ENCODE data around the gene FGF1. TPM values are rescaled to one million over a fixed set of nuclear protein-coding genes. Genes with fewer than 3 reads are reported as not detected.

The FGF1 gene
- total and polyA plus RNA-seq, 2 of the 4 experiments (the other 2 are of a cell fraction): 7.6 to 7.7 TPM

DNA sequence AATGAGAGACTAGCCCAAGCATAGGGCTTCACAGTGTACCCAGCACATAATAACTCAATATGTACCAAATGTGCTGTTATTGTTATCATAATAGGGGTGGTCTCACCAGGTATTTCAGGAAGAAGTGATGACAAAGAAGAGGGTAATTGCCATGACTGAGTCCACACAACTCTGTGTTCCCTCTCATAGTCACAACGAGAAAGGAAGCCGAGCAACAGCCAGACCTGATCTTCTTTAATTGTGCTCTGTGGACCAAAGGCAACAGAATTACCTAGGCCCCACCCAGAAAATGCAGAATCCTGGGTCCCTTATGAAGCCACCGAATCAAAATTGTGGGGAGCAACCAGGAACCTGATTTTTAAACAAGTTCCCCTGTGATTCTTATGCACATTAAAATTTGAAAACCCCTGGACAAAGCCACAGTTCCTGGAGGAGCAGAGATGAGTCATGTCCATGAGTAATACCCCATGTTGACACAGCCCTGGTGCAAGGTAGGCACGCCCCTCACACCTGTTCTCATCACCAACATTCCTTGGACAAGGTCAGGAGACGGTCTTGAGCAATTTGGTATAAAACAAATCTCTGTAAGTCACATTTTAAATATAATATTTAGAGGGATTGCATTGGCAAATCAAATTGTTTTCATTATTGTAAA, 5.2 kb downstream of the FGF1 start:
- Histone ChIP-seq H3K4me1 (ENCODE audit: control insufficient read depth, insufficient read depth, low read length) (peaks cover 11% of the 10 kb centered on the region), H2AK9ac (replicated peaks; ENCODE audit: low read depth, low read length, poor library complexity) (no peak overlapping the region), H3K27ac (ENCODE audit: insufficient read depth, low read length) (no peak overlapping the region), H2AK5ac (ENCODE audit: low read depth, low read length) (no peak overlapping the region; the same call in 1 of the 2 replicates), H3K9me1 (ENCODE audit: insufficient read depth, low read length) (peaks cover 5% of the 10 kb centered on the region; the same call in 1 of the 2 replicates), H3K4me2 (ENCODE audit: low read depth, low read length) (no peak overlapping the region), H2BK5ac (ENCODE audit: low read depth, low read length, poor library complexity, severe bottlenecking) (no peak overlapping the region), H3K36me3 (ENCODE audit: control insufficient read depth, insufficient read depth, low read length) (no peaks in the 10 kb centered on the region), H3K56ac (ENCODE audit: extremely low read depth, insufficient read depth, low read length) (no peak overlapping the region), H3K18ac (ENCODE audit: low read depth, low read length) (no peak overlapping the region), H3K27me3 (ENCODE audit: control insufficient read depth, insufficient read depth, low read length) (no peaks in the 10 kb centered on the region), H2AFZ (replicated peaks; ENCODE audit: low read length, poor library complexity) (no peak overlapping the region), H3K9me3 (ENCODE audit: control insufficient read depth, insufficient read depth, low read length) (no peaks in the 10 kb centered on the region), H2BK15ac (ENCODE audit: low read depth, low read length) (no peak overlapping the region), H4K8ac (ENCODE audit: low read depth in 2 of 2, low read length in 2 of 2) (no peak overlapping the region), H4K20me1 (ENCODE audit: insufficient read depth, low read length) (no peaks in the 10 kb centered on the region), H2BK20ac (ENCODE audit: low read depth, low read length) (no peak overlapping the region), H3K23ac (ENCODE audit: low read depth, low read length) (no peak overlapping the region), H3K9ac (ENCODE audit: low read depth, low read length) (no peak overlapping the region), H3K4me3 (ENCODE audit: insufficient read depth, low read depth, low read length) (no peak overlapping the region), H3K14ac (replicated peaks; ENCODE audit: low read depth, low read length) (no peak overlapping the region), H3K4ac (ENCODE audit: low read depth, low read length) (no peak overlapping the region), H4K91ac (ENCODE audit: insufficient read depth, low read depth, low read length) (no peak overlapping the region), H2BK120ac (ENCODE audit: low read depth, low read length) (no peak overlapping the region), H4K5ac (ENCODE audit: low read depth, low read length) (no peak overlapping the region), H3K79me1 (ENCODE audit: low read depth in 1 of 2, low read length in 2 of 2) (no peaks in the 10 kb centered on the region)
- DNase-seq (peak; percentile 76), ATAC-seq (ENCODE audit: low read depth) (no peak)
- no TSS peak for BruUV-seq (replicated peaks)
- dilution Hi-C loops (cut with HindIII; ENCODE audit: low sequenced_read_pairs, unreplicated experiment): no loop called here
- WGBS, 2 experiments (ENCODE audit: extremely low coverage in 2 of 2, insufficient read length in 1 of 2): 100% methylated on average over 2 of the region's 5 CpGs; no CpG with 5 or more reads in 1 of the 2 experiments
- intact Hi-C loops (cut with micrococcal nuclease): no loop called here
- POLR2A ChIA-PET (ENCODE audit: unreplicated experiment): no interaction called here
- CTCF ChIA-PET: interaction anchor here (1.5 kb wide), 1 partner anchor 25 kb away, joined by 3 read pairs; no protein-coding TSS in a partner anchor
- in situ Hi-C loops (cut with MboI; ENCODE audit: low sequenced_read_pairs): no loop called here
- TF ChIP-seq CEBPB (IDR thresholded peaks at IDR 0.05; ENCODE audit: low read depth, low read length) (peak; percentile 69), POLR2A (IDR thresholded peaks at IDR 0.05; ENCODE audit: low read depth, low read length) (no peak), BHLHE40 (IDR thresholded peaks at IDR 0.05; ENCODE audit: low read depth, low read length) (peak; percentile 36; the same call in 1 of the 2 replicates), FOS (IDR thresholded peaks at IDR 0.05; ENCODE audit: low read depth, low read length) (peak; percentile 68)
